ENCODE data around the gene CENPI.
A peak's percentile ranks its signal among the peaks of the same experiment; 100 is the strongest.
"Not testable (repeated sequence)": the region's sequence is repeated elsewhere in the genome, so short reads cannot be mapped to it uniquely, and the experiment has no call there.

The CENPI gene

GRCh38 chrX:101097546-101098453, at the start of gene CENPI:
TSS of gene CENPI (plus strand) at chrX:101098204. CDS start at chrX:101101071, 2,867 bp downstream.
- FAIRE-seq (no peak), DNase-seq (ENCODE audit: insufficient read length, low spot score) (peak; percentile 75)

GRCh38 chrX:101051153-101051548, 46.9 kb upstream of the CENPI start:
- DNase-seq (ENCODE audit: insufficient read length, low spot score) (no peak), FAIRE-seq (no peak)

- DNase-seq (ENCODE audit: insufficient read length, low spot score) (peak; percentile 41), FAIRE-seq (no peak)
Measured at GRCh38 chrX:101051549-101052302, 46.3 kb upstream of the CENPI start, which contains the start of gene TRMT2B. TSS of gene TRMT2B (minus strand) at chrX:101052111. CDS start at chrX:101042289, 9,822 bp downstream.

GRCh38 chrX:101056551-101056950, 41.5 kb upstream of the CENPI start:
- DNase-seq (ENCODE audit: insufficient read length, low spot score); FAIRE-seq: not testable (repeated sequence)

GRCh38 chrX:101057093-101057714, 40.8 kb upstream of the CENPI start:
- FAIRE-seq (no peak), DNase-seq (ENCODE audit: insufficient read length, low spot score) (no peak)

GRCh38 chrX:101062176-101062575, 35.8 kb upstream of the CENPI start:
- no peak for FAIRE-seq
- no peak for DNase-seq (ENCODE audit: insufficient read length, low spot score)

- DNase-seq (ENCODE audit: insufficient read length, low spot score) (no peak), FAIRE-seq (no peak)
Measured at GRCh38 chrX:101071582-101071981, 26.4 kb upstream of the CENPI start.

GRCh38 chrX:101078716-101079598, 19.0 kb upstream of the CENPI start, which contains the start of gene TMEM35A:
TSS of gene TMEM35A (plus strand) at chrX:101078879. CDS start at chrX:101079003, 124 bp downstream.
- FAIRE-seq (no peak), DNase-seq (ENCODE audit: insufficient read length, low spot score) (no peak)

- no peak for FAIRE-seq
Measured at GRCh38 chrX:101079736-101080270, 18.2 kb upstream of the CENPI start.

GRCh38 chrX:101080326-101081124, 17.5 kb upstream of the CENPI start:
- no peak for FAIRE-seq

More at GRCh38 chrX:101079736-101080270, 18.2 kb upstream of the CENPI start:
- DNase-seq (ENCODE audit: insufficient read length, low spot score) = no peak

GRCh38 chrX:101081231-101081630, 16.8 kb upstream of the CENPI start:
- DNase-seq (ENCODE audit: insufficient read length, low spot score) (no peak), FAIRE-seq (no peak)

More at GRCh38 chrX:101080326-101081124, 17.5 kb upstream of the CENPI start:
- DNase-seq (ENCODE audit: insufficient read length, low spot score) = no peak

- no peak for FAIRE-seq
- DNase-seq (ENCODE audit: insufficient read length, low spot score) = no peak
Measured at GRCh38 chrX:101091817-101092216, 6.2 kb upstream of the CENPI start.

- no peak for FAIRE-seq
Measured at GRCh38 chrX:101108284-101108683, 10.3 kb downstream of the CENPI start.

GRCh38 chrX:101117701-101118100, 19.7 kb downstream of the CENPI start:
- FAIRE-seq (no peak), DNase-seq (ENCODE audit: insufficient read length, low spot score) (no peak)

More at GRCh38 chrX:101108284-101108683, 10.3 kb downstream of the CENPI start:
- no peak for DNase-seq (ENCODE audit: insufficient read length, low spot score)

- DNase-seq (ENCODE audit: insufficient read length, low spot score) (no peak), FAIRE-seq (no peak)
Measured at GRCh38 chrX:101136235-101136634, 38.2 kb downstream of the CENPI start.
